ENCODE results near the gene RAP2A. TPM values are rescaled to one million over a fixed set of nuclear protein-coding genes. Genes with fewer than 3 reads are reported as not detected.

The RAP2A gene
- total and polyA plus RNA-seq, 10 of the 15 experiments (the other 5 are each of a cell fraction or from before 2014, with no cell fraction given): 3.5 to 35.1 (median 14.9) TPM

GRCh38 chr13:97483465-97483864 lies 49.5 kb downstream of the RAP2A start:
- Histone ChIP-seq H3K36me3 (ENCODE audit: control insufficient read depth in 2 of 2, insufficient read depth in 2 of 2, low read length in 1 of 2) (no peaks in the 10 kb centered on the region), H3K27ac (ENCODE audit: control insufficient read depth, insufficient read depth) (no peak overlapping the region), H3K9me3 (replicated peaks; ENCODE audit: control insufficient read depth, insufficient read depth, low read length) (no peaks in the 10 kb centered on the region), H3K27me3 (replicated peaks in 1 of 2; ENCODE audit: control insufficient read depth in 2 of 2, insufficient read depth in 2 of 2, low read length in 1 of 2) (no peaks in the 10 kb centered on the region), H3K9ac (ENCODE audit: control insufficient read depth, insufficient read depth, low read length) (no peak overlapping the region), H3K4me1 (ENCODE audit: control insufficient read depth, insufficient read depth, low read length) (no peaks in the 10 kb centered on the region), H3K4me2 (ENCODE audit: control insufficient read depth, insufficient read depth) (no peak overlapping the region), H4K20me1 (ENCODE audit: control insufficient read depth, insufficient read depth) (no peaks in the 10 kb centered on the region), H2AFZ (ENCODE audit: control insufficient read depth, low read depth, low read length) (no peak overlapping the region), H3K4me3 (no peak overlapping the region), H3K79me2 (ENCODE audit: control insufficient read depth, insufficient read depth, low read length) (no peaks in the 10 kb centered on the region)
- ChIA-PET POLR2A (no interaction called here), RAD21 (ENCODE audit: unreplicated experiment) (no interaction called here), SMC1A (ENCODE audit: uncharacterized antibody, unreplicated experiment) (no interaction called here), CTCF (interaction anchor here (1.6 to 2.4 kb wide), 2 partner anchors 10 to 23 kb away, joined by 3 to 8 read pairs; no protein-coding TSS in a partner anchor)
- in situ Hi-C loops (cut with MboI): no loop called here
- 96% methylated on average over 1 of the region's 1 CpG for WGBS (ENCODE audit: insufficient coverage, insufficient replicate concordance, low lambda C conversion rate, missing lambda C conversion rate)
- TF ChIP-seq DPF2 (IDR thresholded peaks at IDR 0.05): no peak
- TF ChIP-seq YY1 (IDR thresholded peaks at IDR 0.05; ENCODE audit: low read depth, low read length): no peak
- TF ChIP-seq EGR1 (IDR thresholded peaks at IDR 0.05; ENCODE audit: borderline replicate concordance in 1 of 2, low read depth in 2 of 2, low read length in 2 of 2): no peak
- TF ChIP-seq TAF1 (IDR thresholded peaks at IDR 0.05; ENCODE audit: borderline replicate concordance, low read depth, low read length): no peak
- no peak for TF ChIP-seq JUNB (IDR thresholded peaks at IDR 0.05)
- no peak for TF ChIP-seq CREM (IDR thresholded peaks at IDR 0.05; ENCODE audit: low read depth)
- TF ChIP-seq, protein P1, sequence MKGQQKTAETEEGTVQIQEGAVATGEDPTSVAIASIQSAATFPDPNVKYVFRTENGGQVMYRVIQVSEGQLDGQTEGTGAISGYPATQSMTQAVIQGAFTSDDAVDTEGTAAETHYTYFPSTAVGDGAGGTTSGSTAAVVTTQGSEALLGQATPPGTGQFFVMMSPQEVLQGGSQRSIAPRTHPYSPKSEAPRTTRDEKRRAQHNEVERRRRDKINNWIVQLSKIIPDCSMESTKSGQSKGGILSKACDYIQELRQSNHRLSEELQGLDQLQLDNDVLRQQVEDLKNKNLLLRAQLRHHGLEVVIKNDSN (IDR thresholded peaks at IDR 0.05; ENCODE audit: borderline replicate concordance, extremely low read length, insufficient read depth, low read depth, low read length): no peak
- no peak for TF ChIP-seq SIN3A (IDR thresholded peaks at IDR 0.05; ENCODE audit: low read depth, low read length)
- no peak for TF ChIP-seq POU2F2 (IDR thresholded peaks at IDR 0.05; ENCODE audit: borderline replicate concordance, low read depth, low read length)
- no peak for DNase-seq (ENCODE audit: low read depth, low spot score)
- FAIRE-seq: no peak
- intact Hi-C loops (cut with micrococcal nuclease; ENCODE audit: unreplicated experiment): no loop called here
- ATAC-seq: no peak
- no TSS peak for BruUV-seq (replicated peaks)
